Activated CD4-positive, alpha-beta memory T cell treated with anti-CD3 and anti-CD28 coated beads, Interleukin-2, amount 10 ng/mL, durations not matched to agents 7 days and 5 days (primary cell): ENCODE data around the gene PAXIP1. TPM values are rescaled to one million over a fixed set of nuclear protein-coding genes. Genes with fewer than 3 reads are reported as not detected.

Source experiments
- CTCF ChIA-PET: fragments of 350-600 bp; sonication (Branson Sonifier 250); formaldehyde crosslinking; loops from one replicate; lab custom pipeline; 2021; ENCODE audit warnings: antibody characterized with exemption, inconsistent platforms; lab: Charles Lee
- POLR2A ChIA-PET: fragments of 350-600 bp; sonication (Branson Sonifier 250); formaldehyde crosslinking; loops from one replicate; lab custom pipeline; 2021; ENCODE audit warnings: antibody characterized with exemption; lab: Charles Lee
- DNase-seq: peaks from one replicate; pipeline ENCODE4 v3.0.0-alpha.2; 2020
- H3K27ac Mint-ChIP-seq: one replicate; pipeline ENCODE4 v1.8.0; 2021; ENCODE audit warnings: mild to moderate bottlenecking, mixed read lengths
- H3K27me3 Mint-ChIP-seq: one replicate; pipeline ENCODE4 v1.8.0; 2021; ENCODE audit warnings: mixed read lengths
- H3K36me3 Mint-ChIP-seq: one replicate; pipeline ENCODE4 v1.8.0; 2021; ENCODE audit warnings: low read depth, mixed read lengths
- H3K4me1 Mint-ChIP-seq: one replicate; pipeline ENCODE4 v1.8.0; 2021; ENCODE audit warnings: mixed read lengths
- H3K4me3 Mint-ChIP-seq: one replicate; pipeline ENCODE4 v1.8.0; 2021; ENCODE audit warnings: mild to moderate bottlenecking, mixed read lengths
- H3K9me3 Mint-ChIP-seq: one replicate; pipeline ENCODE4 v1.8.0; 2021; ENCODE audit warnings: mixed read lengths
- total RNA-seq, 2 experiments: library from RNA; stranded (reverse); gene quantifications; one replicate each; pipeline ENCODE4 v1.2.3, GENCODE V29; 2021

Gene PAXIP1
- total RNA-seq, 2 experiments from 2014 or later: 24.0 to 24.2 TPM

DNA sequence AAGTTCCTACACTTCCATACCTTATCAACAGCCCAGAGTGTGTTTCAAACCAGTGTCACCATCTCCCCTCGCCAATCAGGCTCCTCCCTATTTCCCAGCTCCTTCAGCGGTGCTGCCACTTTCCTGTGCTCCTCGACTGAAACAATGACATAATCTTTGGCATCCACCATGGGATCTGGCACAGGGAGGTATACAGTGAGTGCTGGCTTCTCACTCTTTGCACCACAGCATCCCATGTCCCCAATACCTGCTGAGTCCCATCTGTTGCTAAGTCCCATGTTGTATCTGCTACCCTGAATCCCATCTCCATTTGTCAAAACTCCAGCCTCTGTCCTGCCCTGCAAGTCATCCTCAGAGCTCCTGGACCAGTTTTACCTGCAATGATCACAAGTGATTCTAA, 15.4 kb downstream of the PAXIP1 start:
- H3K27ac Mint-ChIP-seq: no peak overlapping the region
- H3K27me3 Mint-ChIP-seq: no peaks in the 10 kb centered on the region
- no peaks in the 10 kb centered on the region for H3K9me3 Mint-ChIP-seq
- H3K36me3 Mint-ChIP-seq: peaks cover 40% of the 10 kb centered on the region
- no peak for DNase-seq
- H3K4me1 Mint-ChIP-seq: no peaks in the 10 kb centered on the region
- no peak overlapping the region for H3K4me3 Mint-ChIP-seq
- ChIA-PET CTCF (no interaction called here), POLR2A (interaction anchor here (1.0 kb wide), 1 partner anchor 16 kb away, joined by 3 read pairs; the partner anchor contains the start of gene PAXIP1)

DNA sequence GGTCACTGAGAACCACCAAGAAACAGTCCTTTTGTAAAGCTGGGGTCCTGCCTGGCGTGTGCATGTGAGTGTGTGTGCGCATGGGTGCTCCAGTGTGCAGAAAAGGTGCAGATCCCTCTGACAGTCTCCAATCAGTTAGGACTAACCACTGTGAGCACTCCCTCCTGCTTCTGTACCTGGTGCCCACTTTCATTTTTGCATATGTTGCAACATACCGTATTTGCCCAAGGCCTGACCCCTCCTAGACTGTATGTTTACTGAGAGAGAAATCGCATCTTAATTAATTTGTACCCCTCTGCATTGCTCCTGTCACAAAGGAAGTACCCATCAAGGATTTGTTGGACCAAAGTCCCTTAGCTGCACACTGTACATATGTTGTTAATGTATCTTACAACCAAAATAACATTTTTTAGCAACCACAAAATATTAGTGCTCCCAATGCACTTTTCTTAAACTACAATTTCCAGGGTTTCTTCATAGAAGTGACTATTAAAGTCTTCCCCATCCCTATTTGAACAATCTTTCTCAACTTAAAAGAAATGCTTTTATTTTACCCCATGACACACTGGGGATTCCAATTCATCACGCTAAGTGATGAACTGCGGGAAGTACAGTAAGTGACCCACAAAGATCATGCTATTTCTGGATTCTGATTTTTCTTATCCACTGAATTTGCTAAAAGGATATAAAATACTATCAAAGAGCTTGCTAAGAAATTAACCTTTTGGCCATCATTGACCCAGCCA, 16.6 kb downstream of the PAXIP1 start:
- H3K27ac Mint-ChIP-seq: no peak overlapping the region

DNA sequence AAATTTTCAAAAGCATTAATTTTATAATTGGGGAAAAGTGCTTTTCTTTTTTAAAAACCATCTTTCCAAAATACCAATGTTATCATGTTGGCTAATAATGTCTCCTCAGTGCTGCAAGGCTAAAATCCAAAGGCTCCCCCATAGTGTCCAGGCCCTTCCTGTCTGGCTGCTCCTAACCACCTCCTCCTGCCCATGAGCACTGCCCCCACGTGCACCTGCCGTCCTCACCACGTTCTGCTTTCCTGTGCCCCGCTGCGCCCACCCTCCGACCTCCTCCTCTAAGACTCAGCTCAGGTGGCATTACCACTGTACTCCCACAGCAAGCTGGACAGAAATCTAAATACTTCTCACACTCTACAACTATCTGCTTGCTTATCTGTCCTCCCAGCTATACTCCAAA, 17.7 kb downstream of the PAXIP1 start:
- DNase-seq: no peak
- CTCF ChIA-PET: no interaction called here
- no peak overlapping the region for H3K27ac Mint-ChIP-seq
- no peaks in the 10 kb centered on the region for H3K27me3 Mint-ChIP-seq
- peaks cover 30% of the 10 kb centered on the region for H3K36me3 Mint-ChIP-seq
- POLR2A ChIA-PET: interaction anchor here (1.4 kb wide), 1 partner anchor 57 kb away, joined by 3 read pairs; no protein-coding TSS in a partner anchor
- no peaks in the 10 kb centered on the region for H3K9me3 Mint-ChIP-seq
- H3K4me3 Mint-ChIP-seq: no peak overlapping the region
- no peaks in the 10 kb centered on the region for H3K4me1 Mint-ChIP-seq

More for the DNA sequence above, 16.6 kb downstream of the PAXIP1 start:
- Mint-ChIP-seq H3K36me3 (peaks cover 32% of the 10 kb centered on the region), H3K9me3 (no peaks in the 10 kb centered on the region), H3K27me3 (no peaks in the 10 kb centered on the region), H3K4me3 (no peak overlapping the region), H3K4me1 (no peaks in the 10 kb centered on the region)
- ChIA-PET CTCF (no interaction called here), POLR2A (no interaction called here)
- no peak for DNase-seq

DNA sequence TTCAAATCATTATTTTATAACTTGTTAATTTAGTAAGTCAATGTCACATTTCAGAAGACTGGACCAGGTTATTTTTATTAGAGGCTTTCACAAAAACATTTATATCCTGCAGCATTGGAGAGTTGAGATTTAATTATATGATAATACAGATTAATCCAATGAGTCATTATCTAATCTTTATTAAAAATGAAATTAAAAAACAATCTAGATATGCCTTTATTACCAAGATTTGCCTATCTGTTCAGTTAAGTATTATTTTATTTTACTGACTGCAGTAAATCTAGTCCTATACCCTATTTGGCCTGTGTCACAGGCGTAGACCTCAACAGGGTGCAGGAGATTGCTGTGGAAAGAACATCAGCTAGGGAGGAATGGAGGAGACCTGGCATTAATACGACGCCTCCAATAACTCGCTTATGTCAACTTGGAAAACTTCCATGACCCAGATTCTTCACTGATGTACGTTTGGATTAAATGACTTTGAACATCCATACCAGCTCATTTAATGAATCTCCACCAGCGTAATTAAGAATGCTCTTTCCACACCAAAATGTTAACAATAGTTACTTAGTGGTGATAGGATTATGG, 18.2 kb downstream of the PAXIP1 start:
- H3K27me3 Mint-ChIP-seq: no peaks in the 10 kb centered on the region
- H3K36me3 Mint-ChIP-seq: peaks cover 32% of the 10 kb centered on the region
- H3K4me1 Mint-ChIP-seq: no peaks in the 10 kb centered on the region
- ChIA-PET CTCF (interaction anchor here (0.6 kb wide), 1 partner anchor 57 kb away, joined by 3 read pairs; no protein-coding TSS in a partner anchor), POLR2A (interaction anchor here (1.4 kb wide), 1 partner anchor 56 kb away, joined by 3 read pairs; no protein-coding TSS in a partner anchor)
- H3K9me3 Mint-ChIP-seq: no peaks in the 10 kb centered on the region
- H3K4me3 Mint-ChIP-seq: no peak overlapping the region
- DNase-seq: no peak
- H3K27ac Mint-ChIP-seq: no peak overlapping the region

DNA sequence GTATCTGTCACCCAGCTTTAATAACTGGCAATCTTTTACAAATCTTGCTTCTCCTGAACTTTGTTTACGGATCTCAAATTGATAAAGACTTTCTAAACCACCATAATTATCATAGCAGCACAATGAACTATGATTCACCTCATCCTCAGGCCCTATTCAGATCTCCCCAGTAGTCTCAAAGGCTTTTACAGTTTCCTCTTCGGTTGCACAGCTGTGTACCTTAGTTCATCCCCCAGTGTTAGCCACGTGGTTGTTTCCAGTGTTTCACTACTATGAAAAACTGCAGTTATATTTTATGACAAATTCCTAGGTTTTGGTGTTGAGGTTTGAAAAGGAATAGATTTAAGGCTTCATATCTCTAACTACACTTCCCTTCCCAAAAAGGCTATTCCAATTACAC, 24.9 kb downstream of the PAXIP1 start:
- ChIA-PET CTCF (interaction anchor here (0.7 to 2.4 kb wide), 2 partner anchors 25 to 63 kb away, joined by 4 to 6 read pairs; no protein-coding TSS in a partner anchor), POLR2A (no interaction called here)
- no peak for DNase-seq
- H3K27me3 Mint-ChIP-seq: no peaks in the 10 kb centered on the region
- H3K27ac Mint-ChIP-seq: no peak overlapping the region
- H3K9me3 Mint-ChIP-seq: no peaks in the 10 kb centered on the region
- H3K36me3 Mint-ChIP-seq: peaks cover 53% of the 10 kb centered on the region
- H3K4me3 Mint-ChIP-seq: no peak overlapping the region
- peaks cover 14% of the 10 kb centered on the region for H3K4me1 Mint-ChIP-seq

DNA sequence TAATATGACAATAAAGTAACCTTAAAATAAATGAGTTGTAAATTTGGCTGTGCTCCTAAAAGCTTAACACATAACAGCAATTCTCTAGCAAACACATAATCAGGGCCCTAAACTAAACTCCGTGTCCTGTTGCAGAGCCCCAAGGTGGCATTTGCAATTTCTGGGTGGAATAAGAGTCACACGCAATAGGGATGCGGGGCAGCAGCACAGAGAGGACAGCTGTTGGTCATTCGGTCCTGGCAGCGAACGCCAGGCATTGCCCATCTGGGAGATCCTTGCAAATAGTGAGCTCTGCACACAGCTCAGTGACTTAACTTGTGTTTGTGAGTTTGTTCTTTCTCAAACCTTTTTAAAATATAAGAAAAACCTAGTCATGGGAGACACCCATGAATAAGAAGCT, 25.7 kb downstream of the PAXIP1 start:
- Mint-ChIP-seq H3K27ac (no peak overlapping the region), H3K4me3 (no peak overlapping the region), H3K9me3 (no peaks in the 10 kb centered on the region), H3K27me3 (no peaks in the 10 kb centered on the region), H3K4me1 (peaks cover 14% of the 10 kb centered on the region), H3K36me3 (peaks cover 56% of the 10 kb centered on the region)
- CTCF ChIA-PET: interaction anchor here (0.7 to 2.4 kb wide), 3 partner anchors 24 to 63 kb away, joined by 4 to 6 read pairs (median 4); no protein-coding TSS in a partner anchor
- DNase-seq: no peak
- POLR2A ChIA-PET: no interaction called here

DNA sequence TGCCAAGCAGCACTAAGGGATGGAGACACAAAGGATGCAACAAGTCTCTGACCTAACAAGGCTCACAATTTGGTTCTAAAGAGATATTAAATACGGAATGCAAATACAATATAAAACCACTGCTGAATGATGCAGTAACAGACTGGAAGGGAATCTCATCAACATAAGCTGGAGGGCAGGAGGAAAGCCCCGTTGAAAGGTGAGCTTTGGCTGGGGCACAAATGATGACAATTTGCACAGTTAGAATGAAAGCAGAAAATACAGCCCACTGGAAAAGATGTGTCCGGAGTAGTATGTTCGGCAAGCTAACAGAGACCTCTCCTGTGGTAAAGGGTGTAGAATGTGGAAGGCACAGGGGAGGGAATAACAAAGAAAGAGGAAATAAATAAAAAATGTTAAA, 26.1 kb downstream of the PAXIP1 start:
- H3K27me3 Mint-ChIP-seq: no peaks in the 10 kb centered on the region
- no peaks in the 10 kb centered on the region for H3K9me3 Mint-ChIP-seq
- DNase-seq: no peak
- POLR2A ChIA-PET: interaction anchor here (0.9 kb wide), 1 partner anchor 25 kb away, joined by 3 read pairs; no protein-coding TSS in a partner anchor
- CTCF ChIA-PET: interaction anchor here (1.2 to 2.4 kb wide), 2 partner anchors 24 to 49 kb away, joined by 4 to 6 read pairs; no protein-coding TSS in a partner anchor
- no peak overlapping the region for H3K4me3 Mint-ChIP-seq
- H3K36me3 Mint-ChIP-seq: peaks cover 57% of the 10 kb centered on the region
- peaks cover 14% of the 10 kb centered on the region for H3K4me1 Mint-ChIP-seq
- no peak overlapping the region for H3K27ac Mint-ChIP-seq

DNA sequence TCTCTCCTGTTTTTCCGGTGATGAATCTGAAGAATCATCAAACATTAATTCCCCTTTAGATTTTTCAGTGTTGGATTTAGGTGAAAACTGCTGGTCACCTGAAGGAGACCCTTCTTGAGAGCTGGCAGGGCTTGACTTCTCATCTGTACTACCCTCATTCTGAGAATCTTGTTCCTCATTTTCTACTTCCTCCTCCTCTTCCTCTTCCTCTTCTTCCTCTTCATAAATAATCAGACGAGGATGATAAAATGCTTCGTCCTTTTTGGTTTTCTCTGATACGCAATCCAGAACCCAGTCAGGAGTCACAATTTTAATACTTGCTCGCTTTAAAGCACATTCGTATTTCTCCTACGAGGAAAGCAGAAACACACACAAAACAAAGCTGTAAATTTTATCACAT, 26.9 kb downstream of the PAXIP1 start:
- DNase-seq: no peak
- ChIA-PET CTCF (interaction anchor here (1.2 to 2.4 kb wide), 2 partner anchors 23 to 48 kb away, joined by 4 to 6 read pairs; no protein-coding TSS in a partner anchor), POLR2A (interaction anchor here (0.9 kb wide), 1 partner anchor 26 kb away, joined by 3 read pairs; no protein-coding TSS in a partner anchor)
- H3K27me3 Mint-ChIP-seq: no peaks in the 10 kb centered on the region
- H3K4me3 Mint-ChIP-seq: no peak overlapping the region
- no peaks in the 10 kb centered on the region for H3K9me3 Mint-ChIP-seq
- H3K27ac Mint-ChIP-seq: no peak overlapping the region
- H3K36me3 Mint-ChIP-seq: peaks cover 57% of the 10 kb centered on the region
- H3K4me1 Mint-ChIP-seq: peaks cover 14% of the 10 kb centered on the region

DNA sequence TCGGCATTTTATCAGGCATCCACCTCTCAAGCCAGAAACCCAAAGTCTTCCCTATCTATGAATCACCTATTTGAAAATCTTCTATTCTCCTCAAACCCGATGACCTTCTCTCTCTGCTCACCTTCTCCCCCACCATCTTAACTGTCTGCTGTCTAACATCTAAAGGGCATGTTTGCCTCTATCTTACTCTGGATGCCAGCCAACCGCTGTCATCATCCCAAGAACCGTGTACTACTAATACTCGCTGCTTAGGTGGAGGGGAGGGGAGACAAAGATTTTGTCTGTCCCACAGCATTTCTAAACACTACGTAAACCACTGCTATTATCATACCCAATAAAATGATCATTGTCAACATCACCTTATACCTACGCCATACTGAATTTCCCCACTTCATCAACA, 29.5 kb downstream of the PAXIP1 start:
- no peaks in the 10 kb centered on the region for H3K9me3 Mint-ChIP-seq
- H3K27me3 Mint-ChIP-seq: no peaks in the 10 kb centered on the region
- no peak overlapping the region for H3K27ac Mint-ChIP-seq
- peaks cover 59% of the 10 kb centered on the region for H3K36me3 Mint-ChIP-seq
- CTCF ChIA-PET: no interaction called here
- no peak for DNase-seq
- peaks cover 24% of the 10 kb centered on the region for H3K4me1 Mint-ChIP-seq
- POLR2A ChIA-PET: interaction anchor here (0.8 kb wide), 1 partner anchor 28 kb away, joined by 3 read pairs; no protein-coding TSS in a partner anchor
- no peak overlapping the region for H3K4me3 Mint-ChIP-seq

DNA sequence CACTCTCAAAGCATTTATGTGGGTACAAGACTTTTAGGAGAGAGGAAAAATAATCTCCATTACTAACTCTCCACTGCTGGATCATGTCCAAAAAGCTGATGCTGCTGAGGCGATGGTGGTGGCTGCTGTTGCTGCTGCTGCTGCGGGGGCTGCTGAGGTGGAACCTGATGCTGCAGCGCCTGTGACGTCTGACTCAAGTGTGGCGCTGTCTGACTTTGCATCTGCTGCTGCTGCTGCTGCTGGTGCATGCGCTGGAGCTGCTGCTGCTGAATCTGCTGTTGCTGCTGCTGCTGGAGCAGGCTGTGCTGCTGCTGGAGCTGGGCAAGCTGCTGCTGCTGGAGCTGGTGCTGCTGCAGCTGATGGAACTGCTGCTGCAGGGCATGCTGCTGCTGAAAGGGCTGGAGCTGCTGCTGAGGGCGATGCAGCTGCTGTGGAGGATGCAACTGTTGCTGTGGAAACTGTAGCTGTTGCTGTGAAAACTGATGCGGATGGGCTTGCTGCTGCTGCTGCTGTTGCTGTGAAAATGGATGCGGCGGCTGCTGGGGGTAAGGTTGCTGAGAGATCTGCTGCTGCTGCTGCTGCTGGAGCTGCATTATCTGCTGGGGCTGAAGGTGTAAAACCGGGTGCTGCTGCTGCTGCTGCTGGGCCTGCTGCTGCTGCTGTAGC, 34.5 kb downstream of the PAXIP1 start:
- Mint-ChIP-seq H3K9me3 (no peaks in the 10 kb centered on the region), H3K4me3 (no peak overlapping the region), H3K27me3 (no peaks in the 10 kb centered on the region), H3K27ac (no peak overlapping the region), H3K36me3 (peaks cover 58% of the 10 kb centered on the region), H3K4me1 (peaks cover 15% of the 10 kb centered on the region)
- ChIA-PET POLR2A (interaction anchor here (0.9 kb wide), 1 partner anchor 16 kb away, joined by 3 read pairs; no protein-coding TSS in a partner anchor), CTCF (no interaction called here)
- DNase-seq: no peak

DNA sequence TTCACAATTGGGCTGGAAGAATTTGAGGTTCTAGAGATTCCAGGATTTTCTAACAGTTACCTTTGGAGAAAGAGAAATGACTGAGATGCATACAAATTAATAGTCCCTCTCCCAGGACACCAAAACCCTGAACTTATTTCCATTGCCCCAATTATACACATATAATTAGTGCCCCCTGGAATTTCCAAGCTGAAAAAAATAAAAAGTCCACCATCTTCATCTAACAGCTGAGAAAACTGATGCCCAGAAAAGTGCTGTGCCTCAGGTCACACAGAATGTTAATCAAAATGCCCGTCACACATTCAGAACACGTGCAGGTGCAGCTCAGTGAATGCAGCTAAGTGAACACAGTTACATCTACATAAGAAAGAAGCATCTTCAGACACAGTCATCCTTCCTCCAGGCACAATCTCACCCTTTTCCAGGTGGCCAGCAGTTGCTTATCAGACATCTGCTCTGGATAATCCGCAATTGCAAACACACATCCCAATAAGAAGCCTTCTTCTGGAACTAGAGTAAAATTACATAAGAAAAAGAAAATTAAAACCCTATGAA, 35.4 kb downstream of the PAXIP1 start:
- peaks cover 59% of the 10 kb centered on the region for H3K36me3 Mint-ChIP-seq
- ChIA-PET CTCF (no interaction called here), POLR2A (no interaction called here)
- peaks cover 13% of the 10 kb centered on the region for H3K4me1 Mint-ChIP-seq
- no peak overlapping the region for H3K27ac Mint-ChIP-seq
- H3K9me3 Mint-ChIP-seq: no peaks in the 10 kb centered on the region
- no peak overlapping the region for H3K4me3 Mint-ChIP-seq
- DNase-seq: no peak
- H3K27me3 Mint-ChIP-seq: no peaks in the 10 kb centered on the region

DNA sequence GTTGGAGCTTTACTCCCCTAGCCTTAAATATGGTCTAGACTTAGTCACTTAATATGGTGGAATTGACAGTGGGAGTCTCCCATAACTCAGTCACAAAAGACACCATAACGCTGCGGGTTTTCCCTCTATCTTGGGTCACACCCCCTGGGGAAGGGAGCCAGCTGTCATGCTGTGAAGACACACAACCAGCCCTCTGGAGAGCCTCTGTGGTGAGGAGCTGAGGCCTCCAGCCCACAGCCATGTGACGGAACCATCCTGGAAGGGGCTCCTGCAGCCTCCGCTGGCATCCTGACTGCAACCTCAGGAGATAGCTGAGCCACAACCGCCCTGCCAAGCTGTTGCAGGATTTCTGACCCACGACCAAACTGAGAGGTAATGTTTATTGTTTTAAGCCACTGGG, 37.9 kb downstream of the PAXIP1 start:
- H3K4me3 Mint-ChIP-seq: no peak overlapping the region
- CTCF ChIA-PET: interaction anchor here (1.2 kb wide), 1 partner anchor 12 kb away, joined by 4 read pairs; no protein-coding TSS in a partner anchor

More for the DNA sequence above, 37.9 kb downstream of the PAXIP1 start:
- Mint-ChIP-seq H3K36me3 (peaks cover 74% of the 10 kb centered on the region), H3K27ac (no peak overlapping the region), H3K9me3 (no peaks in the 10 kb centered on the region), H3K27me3 (no peaks in the 10 kb centered on the region), H3K4me1 (peaks cover 13% of the 10 kb centered on the region)
- no peak for DNase-seq
- POLR2A ChIA-PET: no interaction called here
